ENCODE measurements around the gene TUSC2. TPM values are rescaled to one million over a fixed set of nuclear protein-coding genes. Genes with fewer than 3 reads are reported as not detected.

Gene TUSC2
- total RNA-seq, 1 donor from 2014 or later: 41.4 TPM

DNA sequence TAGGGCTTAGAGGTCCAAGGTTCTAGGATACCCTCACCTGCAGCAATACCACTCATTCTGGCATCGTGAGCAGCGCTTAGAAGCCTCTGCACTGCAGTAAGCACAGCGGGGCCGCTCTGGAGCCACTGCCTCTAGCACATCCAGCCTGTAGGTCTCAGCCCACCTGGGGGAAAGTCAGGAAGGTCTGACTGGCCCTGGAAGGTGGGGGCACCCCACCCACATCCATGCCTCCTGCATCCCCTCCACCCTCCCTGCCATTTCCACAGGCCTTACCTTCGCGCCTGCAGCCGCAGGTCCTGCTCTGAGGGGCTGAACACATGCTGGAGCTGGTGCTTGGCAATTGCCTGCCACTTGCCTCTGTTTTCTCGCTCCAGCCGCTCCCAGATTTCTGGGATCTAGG is 13.5 kb upstream of the TUSC2 start:
- Mint-ChIP-seq H3K27me3 (ENCODE audit: low read depth, unreplicated experiment) (peaks cover 36% of the 10 kb centered on the region), H3K36me3 (ENCODE audit: low read depth, unreplicated experiment) (no peaks in the 10 kb centered on the region), H3K27ac (ENCODE audit: unreplicated experiment) (no peak overlapping the region), H3K4me1 (ENCODE audit: low read depth, unreplicated experiment) (peaks cover 10% of the 10 kb centered on the region), H3K9me3 (ENCODE audit: unreplicated experiment) (peaks cover 6% of the 10 kb centered on the region), H3K4me3 (ENCODE audit: unreplicated experiment) (no peak overlapping the region)
- no peak for FAIRE-seq
- Histone ChIP-seq H3K36me3 (ENCODE audit: insufficient read depth, low read length) (no peaks in the 10 kb centered on the region), H3K27me3 (ENCODE audit: insufficient read depth, low read length) (no peaks in the 10 kb centered on the region), H3K9me3 (ENCODE audit: insufficient read depth, low read depth, low read length) (no peaks in the 10 kb centered on the region), H3K9ac (ENCODE audit: low read length) (no peak overlapping the region), H4K20me1 (ENCODE audit: insufficient read depth, low read length) (peaks cover 3% of the 10 kb centered on the region), H3K27ac (ENCODE audit: low read depth, low read length) (no peak overlapping the region), H3K4me3 (ENCODE audit: insufficient read depth, low read depth, low read length) (no peak overlapping the region), H3K4me1 (ENCODE audit: insufficient read depth, low read length) (peaks cover 24% of the 10 kb centered on the region), H2AFZ (ENCODE audit: low read depth, low read length) (no peak overlapping the region), H3K79me2 (ENCODE audit: insufficient read depth, low read length) (peaks cover 5% of the 10 kb centered on the region), H3K4me2 (ENCODE audit: low read length) (no peak overlapping the region)
- DNase-seq (ENCODE audit: low read depth): no peak
- TF ChIP-seq, protein P1, sequence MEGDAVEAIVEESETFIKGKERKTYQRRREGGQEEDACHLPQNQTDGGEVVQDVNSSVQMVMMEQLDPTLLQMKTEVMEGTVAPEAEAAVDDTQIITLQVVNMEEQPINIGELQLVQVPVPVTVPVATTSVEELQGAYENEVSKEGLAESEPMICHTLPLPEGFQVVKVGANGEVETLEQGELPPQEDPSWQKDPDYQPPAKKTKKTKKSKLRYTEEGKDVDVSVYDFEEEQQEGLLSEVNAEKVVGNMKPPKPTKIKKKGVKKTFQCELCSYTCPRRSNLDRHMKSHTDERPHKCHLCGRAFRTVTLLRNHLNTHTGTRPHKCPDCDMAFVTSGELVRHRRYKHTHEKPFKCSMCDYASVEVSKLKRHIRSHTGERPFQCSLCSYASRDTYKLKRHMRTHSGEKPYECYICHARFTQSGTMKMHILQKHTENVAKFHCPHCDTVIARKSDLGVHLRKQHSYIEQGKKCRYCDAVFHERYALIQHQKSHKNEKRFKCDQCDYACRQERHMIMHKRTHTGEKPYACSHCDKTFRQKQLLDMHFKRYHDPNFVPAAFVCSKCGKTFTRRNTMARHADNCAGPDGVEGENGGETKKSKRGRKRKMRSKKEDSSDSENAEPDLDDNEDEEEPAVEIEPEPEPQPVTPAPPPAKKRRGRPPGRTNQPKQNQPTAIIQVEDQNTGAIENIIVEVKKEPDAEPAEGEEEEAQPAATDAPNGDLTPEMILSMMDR (IDR thresholded peaks at IDR 0.05; ENCODE audit: insufficient read depth, low read depth, low read length): no peak
- no peak for TF ChIP-seq EZH2 (IDR thresholded peaks at IDR 0.05; ENCODE audit: insufficient read depth, low read length)

DNA sequence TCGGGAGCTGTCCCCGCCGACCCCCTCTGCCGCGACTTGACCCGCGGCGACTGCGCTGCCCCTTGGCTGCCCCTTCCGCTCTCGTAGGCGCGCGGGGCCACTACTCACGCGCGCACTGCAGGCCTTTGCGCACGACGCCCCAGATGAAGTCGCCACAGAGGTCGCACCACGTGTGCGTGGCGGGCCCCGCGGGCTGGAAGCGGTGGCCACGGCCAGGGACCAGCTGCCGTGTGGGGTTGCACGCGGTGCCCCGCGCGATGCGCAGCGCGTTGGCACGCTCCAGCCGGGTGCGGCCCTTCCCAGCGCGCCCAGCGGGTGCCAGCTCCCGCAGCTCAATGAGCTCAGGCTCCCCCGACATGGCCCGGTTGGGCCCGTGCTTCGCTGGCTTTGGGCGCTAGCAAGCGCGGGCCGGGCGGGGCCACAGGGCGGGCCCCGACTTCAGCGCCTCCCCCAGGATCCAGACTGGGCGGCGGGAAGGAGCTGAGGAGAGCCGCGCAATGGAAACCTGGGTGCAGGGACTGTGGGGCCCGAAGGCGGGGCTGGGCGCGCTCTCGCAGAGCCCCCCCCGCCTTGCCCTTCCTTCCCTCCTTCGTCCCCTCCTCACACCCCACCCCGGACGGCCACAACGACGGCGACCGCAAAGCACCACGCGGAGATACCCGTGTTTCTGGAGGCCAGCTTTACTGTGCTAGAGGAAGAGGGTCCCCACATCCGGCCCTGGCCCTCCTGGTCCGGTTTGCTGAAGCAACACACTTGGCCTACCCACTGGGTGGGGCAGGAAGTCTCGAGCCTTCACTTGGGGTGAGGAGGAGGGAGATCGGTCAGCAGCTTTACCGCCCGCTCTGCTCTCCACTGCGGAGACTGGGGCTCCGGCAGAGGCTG is 12.7 kb upstream of the TUSC2 start, which contains the start of gene RASSF1:
Gene RASSF1, minus strand, starts transcription at position 389 of the 882 bp plus-strand sequence. Its CDS starts 31 bp downstream, at position 358.
- Mint-ChIP-seq H3K9me3 (ENCODE audit: unreplicated experiment) (peaks cover 4% of the 10 kb centered on the region), H3K27ac (ENCODE audit: unreplicated experiment) (no peak within 1 kb of the TSS), H3K4me3 (ENCODE audit: unreplicated experiment) (peak within 1 kb of the TSS; percentile 94), H3K36me3 (ENCODE audit: low read depth, unreplicated experiment) (no peaks in the 10 kb centered on the region), H3K27me3 (ENCODE audit: low read depth, unreplicated experiment) (peaks cover 32% of the 10 kb centered on the region), H3K4me1 (ENCODE audit: low read depth, unreplicated experiment) (peaks cover 10% of the 10 kb centered on the region)
- peak within 1 kb of the TSS; percentile 41 for H3K4me3 ChIP-seq (ENCODE audit: insufficient read depth, low read depth, low read length)
- DNase-seq (ENCODE audit: low read depth) (no peak), FAIRE-seq (no peak)
- TF ChIP-seq EZH2 (IDR thresholded peaks at IDR 0.05; ENCODE audit: insufficient read depth, low read length): peak; percentile 35
- TF ChIP-seq, protein P1 (IDR thresholded peaks at IDR 0.05; ENCODE audit: insufficient read depth, low read depth, low read length): no peak
- H2AFZ ChIP-seq (ENCODE audit: low read depth, low read length): peak within 1 kb of the TSS; percentile 39
- H3K4me2 ChIP-seq (ENCODE audit: low read length): peak within 1 kb of the TSS; percentile 78
- peaks cover 27% of the 10 kb centered on the region for H3K4me1 ChIP-seq (ENCODE audit: insufficient read depth, low read length)
- no peaks in the 10 kb centered on the region for H3K36me3 ChIP-seq (ENCODE audit: insufficient read depth, low read length)
- no peaks in the 10 kb centered on the region for H3K9me3 ChIP-seq (ENCODE audit: insufficient read depth, low read depth, low read length)
- no peak within 1 kb of the TSS for H3K27ac ChIP-seq (ENCODE audit: low read depth, low read length)
- H3K27me3 ChIP-seq (ENCODE audit: insufficient read depth, low read length): no peaks in the 10 kb centered on the region
- H3K79me2 ChIP-seq (ENCODE audit: insufficient read depth, low read length): peaks cover 14% of the 10 kb centered on the region
- H3K9ac ChIP-seq (ENCODE audit: low read length): peak within 1 kb of the TSS; percentile 37
- peaks cover 11% of the 10 kb centered on the region for H4K20me1 ChIP-seq (ENCODE audit: insufficient read depth, low read length)

DNA sequence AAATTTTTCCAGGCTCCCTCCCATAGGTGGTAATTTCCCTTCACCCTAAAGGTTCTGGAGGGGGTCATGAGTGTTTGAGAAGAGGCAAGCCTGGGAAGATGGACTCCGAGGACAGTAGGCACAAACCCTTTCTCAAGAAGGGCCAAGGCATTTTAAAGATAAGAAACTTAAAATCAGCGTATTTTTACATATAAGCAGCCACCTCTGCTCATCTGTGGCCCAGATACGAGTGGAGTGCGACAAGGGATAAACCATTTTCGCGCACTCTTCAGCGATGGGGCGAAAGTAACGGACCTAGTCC is 12.1 kb upstream of the TUSC2 start:
- Histone ChIP-seq H3K36me3 (ENCODE audit: insufficient read depth, low read length) (no peaks in the 10 kb centered on the region), H3K27ac (ENCODE audit: low read depth, low read length) (no peak overlapping the region), H3K9me3 (ENCODE audit: insufficient read depth, low read depth, low read length) (no peaks in the 10 kb centered on the region), H2AFZ (ENCODE audit: low read depth, low read length) (peak overlapping the region; percentile 39), H3K79me2 (ENCODE audit: insufficient read depth, low read length) (peaks cover 20% of the 10 kb centered on the region), H3K27me3 (ENCODE audit: insufficient read depth, low read length) (no peaks in the 10 kb centered on the region), H3K4me1 (ENCODE audit: insufficient read depth, low read length) (peaks cover 26% of the 10 kb centered on the region), H3K4me2 (ENCODE audit: low read length) (peak overlapping the region; percentile 78), H3K9ac (ENCODE audit: low read length) (peak overlapping the region; percentile 37), H3K4me3 (ENCODE audit: insufficient read depth, low read depth, low read length) (peak overlapping the region; percentile 41), H4K20me1 (ENCODE audit: insufficient read depth, low read length) (peaks cover 17% of the 10 kb centered on the region)
- FAIRE-seq (no peak), DNase-seq (ENCODE audit: low read depth) (no peak)
- Mint-ChIP-seq H3K4me3 (ENCODE audit: unreplicated experiment) (peak overlapping the region; percentile 94), H3K27me3 (ENCODE audit: low read depth, unreplicated experiment) (peaks cover 32% of the 10 kb centered on the region), H3K36me3 (ENCODE audit: low read depth, unreplicated experiment) (no peaks in the 10 kb centered on the region), H3K9me3 (ENCODE audit: unreplicated experiment) (peaks cover 4% of the 10 kb centered on the region), H3K27ac (ENCODE audit: unreplicated experiment) (no peak overlapping the region), H3K4me1 (ENCODE audit: low read depth, unreplicated experiment) (peaks cover 14% of the 10 kb centered on the region)
- TF ChIP-seq, protein P1 (IDR thresholded peaks at IDR 0.05; ENCODE audit: insufficient read depth, low read depth, low read length): no peak
- no peak for TF ChIP-seq EZH2 (IDR thresholded peaks at IDR 0.05; ENCODE audit: insufficient read depth, low read length)
